NB4 (cell line): Measurements from ENCODE around the gene FUT1.
"Not testable (repeated sequence)": the region's sequence is repeated elsewhere in the genome, so short reads cannot be mapped to it uniquely, and the experiment has no call there.

Experiments used
- DNase-seq: peaks from one replicate; pipeline ENCODE4 v3.0.0; 2010; ENCODE audit warnings: low read depth
- H3K4me3 ChIP-seq: one replicate; pipeline ENCODE4 v1.5.1; 2011; ENCODE audit warnings: mild to moderate bottlenecking, low read depth, low read length, moderate library complexity
- CTCF ChIP-seq: IDR thresholded peaks from one replicate; pipeline ENCODE4 v1.5.1; 2012; ENCODE audit warnings: low read depth, low read length
- MAX ChIP-seq: IDR thresholded peaks from 2 replicates; pipeline ENCODE4 v1.6.1; 2011; ENCODE audit warnings: low read depth, low read length
- MYC ChIP-seq: IDR thresholded peaks from 2 replicates; pipeline ENCODE4 v1.6.1; 2011; ENCODE audit warnings: low read depth, low read length
- POLR2A ChIP-seq: IDR thresholded peaks from 2 replicates; pipeline ENCODE4 v1.6.1; 2011; ENCODE audit warnings: mild to moderate bottlenecking; ENCODE audit not compliant: insufficient read length; ENCODE audit errors: extremely low read depth

Gene FUT1

GRCh38 chr19:48719263-48720171 is 32.9 kb downstream of the FUT1 start, which contains the start of gene MAMSTR:
TSS of gene MAMSTR (minus strand) at chr19:48719725. CDS start at chr19:48719031, 694 bp downstream.
- TF ChIP-seq MAX (no peak), CTCF (no peak), MYC (no peak)
- peak within 1 kb of the TSS; percentile 58 for H3K4me3 ChIP-seq
- DNase-seq = no peak

- H3K4me3 ChIP-seq = no peak overlapping the region
- no peak for DNase-seq
- TF ChIP-seq POLR2A (no peak), MAX (no peak), CTCF (no peak), MYC (no peak)
Observed at GRCh38 chr19:48718711-48719231, 33.7 kb downstream of the FUT1 start.

- H3K4me3 ChIP-seq, DNase-seq: not testable (repeated sequence)
Observed at GRCh38 chr19:48718106-48718505, 34.3 kb downstream of the FUT1 start.

- DNase-seq = no peak
- no peak overlapping the region for H3K4me3 ChIP-seq
- TF ChIP-seq MAX (no peak), CTCF (no peak), MYC (no peak), POLR2A (no peak)
Observed at GRCh38 chr19:48716562-48717291, 35.7 kb downstream of the FUT1 start.

- TF ChIP-seq MAX = no peak
- TF ChIP-seq CTCF = no peak
- no peak for TF ChIP-seq POLR2A
- TF ChIP-seq MYC = no peak
- DNase-seq = no peak
- H3K4me3 ChIP-seq = no peak overlapping the region
Observed at GRCh38 chr19:48715681-48716171, 36.7 kb downstream of the FUT1 start.
